T-helper 1 cell (primary cell): ENCODE data around the gene RANBP10.
"Not testable (repeated sequence)": the region's sequence is repeated elsewhere in the genome, so short reads cannot be mapped to it uniquely, and the experiment has no call there.

Source experiments
- DNase-seq, 5 donors: peaks; one replicate each; pipeline ENCODE4 v3.0.0-alpha.2; 2012 to 2020
- total RNA-seq, 4 donors: gene quantifications; one replicate each; lab custom pipeline; 2026; lab: John Stamatoyannopoulos, UW

The RANBP10 gene
- 27.5 to 36.9 (median 34.7) reads per million in 4 donors for total RNA-seq

DNA sequence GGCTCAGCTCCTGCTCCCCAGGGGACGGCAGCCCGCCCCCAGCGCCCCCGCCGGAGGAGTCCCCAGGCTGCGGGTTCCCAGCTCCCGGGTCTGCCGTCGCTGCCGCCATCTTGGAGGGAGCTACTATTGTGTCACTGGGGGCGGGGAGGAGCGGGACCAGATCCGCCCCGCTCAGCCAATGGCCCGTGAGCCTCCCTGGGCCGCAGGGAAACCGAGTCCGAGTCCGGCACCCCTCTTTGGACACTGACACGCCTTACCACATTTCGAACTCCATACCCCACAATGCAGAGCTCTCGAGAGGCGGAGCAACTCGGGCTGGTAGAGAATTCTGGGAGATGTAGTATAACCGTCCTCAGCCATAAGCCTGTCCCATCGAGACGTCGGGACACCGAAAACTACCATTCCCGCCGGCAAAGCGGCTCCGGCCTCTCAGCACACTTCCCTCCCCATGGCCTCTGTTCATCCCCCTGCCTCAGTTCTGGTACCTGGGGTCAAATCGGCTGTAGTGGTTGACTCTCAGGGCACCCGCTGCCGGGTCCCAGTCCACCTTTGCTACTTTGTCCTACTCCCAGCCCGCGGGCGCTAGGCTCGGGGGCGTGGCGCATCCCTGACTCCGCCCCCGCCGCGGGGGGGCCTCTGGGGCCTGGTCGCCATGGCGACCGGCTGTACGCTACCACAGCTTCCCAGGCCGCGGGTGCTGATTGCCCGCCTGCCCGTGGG is at the start of gene RANBP10, which contains the start of gene TSNAXIP1:
RANBP10 (minus strand) TSS at position 133 of the 720 bp plus-strand sequence; CDS start at position 109, 24 bp downstream.
TSNAXIP1 (plus strand) TSS at position 462 of the 720 bp plus-strand sequence. CDS start 261 bp downstream, outside the sequence.
- peak; percentile 93 to 99 (median 96) for DNase-seq

GRCh38 chr16:67855789-67856188 is 49.4 kb upstream of the RANBP10 start:
- DNase-seq: no peak

- no peak for DNase-seq
Observed at GRCh38 chr16:67853670-67854069, 47.3 kb upstream of the RANBP10 start.

- no peak for DNase-seq
Observed at GRCh38 chr16:67848118-67848517, 41.8 kb upstream of the RANBP10 start.

DNA sequence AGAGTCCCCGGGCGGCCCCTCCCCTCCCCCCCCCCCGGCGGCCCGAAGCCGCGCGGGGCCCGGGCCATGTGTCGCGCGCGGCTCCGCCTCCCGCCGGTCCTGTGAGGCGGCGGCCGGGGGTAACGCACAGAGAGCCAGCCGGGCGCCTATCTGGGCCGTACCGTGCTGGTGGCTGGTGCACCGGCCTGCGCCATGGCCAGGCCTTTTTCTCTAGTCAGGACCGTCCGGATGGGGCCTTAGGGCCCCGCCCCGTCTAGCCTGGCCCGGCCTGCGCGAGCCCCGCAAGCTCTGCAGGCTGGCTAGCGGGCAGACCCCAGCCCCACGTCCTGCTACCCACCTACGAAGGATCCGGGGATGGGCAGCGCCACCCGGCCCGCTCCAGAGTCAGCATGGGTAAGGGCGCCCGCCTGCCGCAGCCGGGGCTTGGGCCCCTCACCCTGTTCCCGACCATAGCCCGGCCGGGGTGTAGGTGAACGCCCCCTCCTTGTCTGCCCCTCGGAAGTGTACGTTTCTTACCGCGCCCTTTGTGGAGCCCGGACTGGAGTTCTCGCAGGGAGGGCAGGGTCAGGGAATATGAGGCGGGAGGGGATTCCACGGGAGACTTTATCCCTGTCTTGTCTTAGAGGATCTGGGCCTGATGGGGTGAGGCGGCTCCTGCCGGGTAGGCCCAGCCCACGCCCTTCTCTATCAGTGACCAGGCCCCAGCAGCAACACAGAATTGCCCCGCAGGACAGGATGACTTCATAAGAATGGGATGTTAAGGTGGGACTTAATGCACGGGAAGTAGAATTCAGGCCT is 40.9 kb upstream of the RANBP10 start, which contains the start of gene CENPT:
CENPT (minus strand) TSS at position 630 of the 798 bp plus-strand sequence. CDS start 13,834 bp downstream, outside the sequence.
- no peak for DNase-seq

DNA sequence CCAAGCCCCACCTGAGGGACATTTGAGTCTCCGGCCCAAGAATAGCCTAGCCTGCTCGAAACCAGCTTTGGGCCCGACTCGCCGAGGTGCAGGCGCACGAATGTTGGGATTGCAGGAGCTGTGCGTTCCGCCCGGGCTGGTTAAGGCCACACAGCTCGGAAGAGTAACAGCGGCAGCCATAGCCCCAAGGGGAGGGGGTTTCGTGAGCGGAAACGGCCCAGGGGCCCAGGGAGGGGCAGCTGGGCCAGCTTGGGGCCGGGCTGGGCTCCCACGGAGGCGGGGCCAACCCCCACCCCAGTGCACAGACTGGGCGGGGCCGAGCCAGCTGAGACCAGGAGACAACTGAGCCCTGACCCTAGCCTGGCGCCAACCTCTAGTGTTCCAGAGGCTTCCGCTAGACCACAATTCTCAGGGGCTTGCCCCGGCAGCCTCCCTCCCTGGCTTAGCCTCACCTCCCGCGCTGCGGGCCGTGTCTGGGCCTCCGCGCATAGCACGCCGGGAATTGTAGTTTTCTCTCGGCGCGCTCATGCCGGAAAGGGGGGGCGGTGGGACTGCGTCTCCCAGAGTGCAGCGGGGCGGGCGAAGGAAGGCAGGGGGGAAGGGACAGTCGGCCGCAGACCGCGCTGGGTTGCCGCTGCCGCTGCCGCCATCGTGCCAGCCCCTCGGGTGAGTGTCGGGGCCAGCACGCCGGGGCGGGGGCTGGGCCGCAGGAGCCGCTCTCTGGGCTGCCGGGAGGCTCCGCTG is 40.1 kb upstream of the RANBP10 start, which contains the start of gene NUTF2:
NUTF2 (plus strand) TSS at position 614 of the 744 bp plus-strand sequence. CDS start 18,198 bp downstream, outside the sequence.
- DNase-seq: peak; percentile 85 to 96 (median 91)

DNA sequence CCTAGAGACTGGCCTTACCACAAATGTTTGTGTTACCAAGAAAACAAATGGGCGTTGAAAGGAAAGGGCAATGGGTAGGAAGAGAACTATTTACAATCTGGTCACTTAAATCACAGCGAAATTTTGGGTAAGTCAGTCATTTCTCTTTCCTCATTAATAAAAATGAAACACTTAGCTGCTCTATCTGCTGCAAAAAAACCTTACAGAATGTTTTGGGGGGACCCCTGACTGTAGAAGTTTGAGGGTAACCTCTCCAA is 39.6 kb upstream of the RANBP10 start:
- DNase-seq: no peak

DNA sequence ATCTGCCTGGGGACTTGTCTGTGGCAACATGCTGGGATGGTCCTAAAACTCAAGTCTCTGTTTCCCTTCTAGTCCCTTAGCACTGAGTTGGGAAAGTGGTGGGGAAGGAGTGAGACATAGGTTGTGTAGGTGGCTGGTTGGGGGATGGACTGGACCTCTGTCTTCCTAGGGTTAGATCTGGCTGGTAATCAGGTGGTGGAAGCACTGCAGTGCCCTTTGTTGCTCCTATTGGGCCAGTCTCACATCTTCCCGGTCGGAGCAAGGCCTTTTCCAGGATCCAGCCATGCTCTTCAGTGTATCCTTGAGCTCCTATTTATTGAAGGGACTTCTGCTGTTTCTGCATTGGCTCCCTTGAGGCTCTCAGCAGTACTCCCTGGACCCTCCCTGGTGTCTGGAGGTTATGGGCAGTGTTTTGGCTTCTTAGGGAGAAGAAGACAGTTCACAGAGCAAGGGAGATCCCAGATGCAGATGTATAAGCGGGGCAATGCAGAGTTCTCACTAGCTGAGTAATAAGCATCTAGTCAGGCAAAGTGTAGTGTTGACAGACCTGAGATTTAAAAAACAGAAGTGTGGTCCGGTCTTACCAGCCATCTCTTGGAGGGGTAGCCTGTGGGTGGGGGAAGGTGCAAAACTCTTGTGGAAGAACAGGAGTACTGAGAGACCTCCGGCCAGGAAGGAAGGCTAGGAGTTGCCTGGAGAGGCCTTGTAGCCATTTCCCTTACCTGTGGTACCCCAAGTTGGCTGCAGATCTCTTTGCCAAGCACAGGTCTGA is 39.1 kb upstream of the RANBP10 start:
- no peak for DNase-seq

DNA sequence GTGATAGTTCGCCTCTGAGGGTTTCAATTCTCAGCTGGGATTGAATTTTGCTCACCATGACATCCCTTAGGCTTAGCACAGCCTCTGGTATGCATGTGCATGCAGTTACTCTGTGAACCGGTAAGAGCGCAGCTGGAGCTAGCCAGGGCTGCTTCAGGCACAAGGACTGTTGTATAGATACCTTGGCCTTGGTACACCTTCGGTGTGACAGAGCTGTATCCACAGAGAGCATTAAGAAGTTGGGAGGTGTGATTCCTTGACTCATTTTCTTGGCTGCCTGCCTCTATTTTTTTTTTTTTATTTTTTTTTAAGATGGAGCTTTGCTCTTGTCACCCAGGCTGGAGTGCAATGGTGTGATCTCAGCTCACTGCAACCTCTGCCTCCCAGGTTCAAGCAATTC is 38.1 kb upstream of the RANBP10 start:
- no peak for DNase-seq

DNA sequence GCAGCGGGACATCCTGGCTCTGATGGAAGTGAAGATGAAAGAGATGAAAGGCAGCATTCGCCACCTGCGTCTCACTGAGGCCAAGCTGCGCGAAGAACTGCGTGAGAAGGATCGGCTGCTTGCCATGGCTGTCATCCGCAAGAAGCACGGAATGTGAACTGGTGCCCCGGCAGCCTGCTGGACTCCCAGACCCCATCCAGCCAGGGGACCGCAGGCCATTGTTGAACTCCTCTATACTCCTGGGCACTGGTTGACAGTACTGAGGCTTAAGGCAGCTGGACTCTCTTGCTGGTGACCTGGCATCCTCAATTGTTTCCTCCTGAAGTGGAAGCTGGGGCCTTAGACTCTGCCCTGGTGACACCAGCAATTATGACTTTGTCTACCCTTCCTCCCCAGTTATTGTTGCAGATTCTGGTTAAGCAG is 37.0 kb upstream of the RANBP10 start:
- no peak for DNase-seq

GRCh38 chr16:67842509-67843342 is 36.4 kb upstream of the RANBP10 start:
- DNase-seq: peak; percentile 37 to 79 (median 63)

GRCh38 chr16:67841816-67842508 is 35.6 kb upstream of the RANBP10 start, which contains the start of gene THAP11:
TSS of gene THAP11 (plus strand) at chr16:67842320. CDS start at chr16:67842555, 235 bp downstream.
- DNase-seq: peak; percentile 78 to 95 (median 90)

DNA sequence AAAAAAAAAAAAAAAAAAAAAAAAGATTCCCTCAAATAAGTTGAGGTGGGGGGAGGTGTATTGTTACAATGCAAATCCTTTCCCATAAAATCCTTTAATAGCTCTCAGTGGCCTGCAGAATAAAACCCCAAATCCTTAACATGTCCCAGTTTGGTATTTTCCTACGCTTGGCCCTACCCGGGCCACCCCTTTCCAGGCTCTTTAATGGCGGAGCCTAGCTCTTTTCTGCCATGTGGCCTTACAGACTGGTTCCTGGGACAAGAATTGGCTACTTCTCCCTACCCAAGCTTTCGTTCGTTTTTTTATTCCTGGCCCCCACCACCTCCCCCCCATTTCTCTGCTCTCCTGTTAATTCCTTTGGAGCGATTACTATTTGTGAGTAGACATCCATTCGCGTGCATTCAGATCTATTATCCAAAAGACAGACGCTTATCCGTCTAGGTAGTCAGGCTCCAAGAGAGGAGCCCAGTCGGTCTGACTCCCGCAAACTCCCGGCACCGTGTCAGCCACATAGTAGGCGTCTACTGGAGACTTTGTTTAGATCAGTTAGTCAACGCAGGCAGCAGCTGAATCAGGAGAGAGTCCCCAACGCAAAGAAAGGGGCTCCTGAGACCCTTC is 34.9 kb upstream of the RANBP10 start:
- DNase-seq: no peak

DNA sequence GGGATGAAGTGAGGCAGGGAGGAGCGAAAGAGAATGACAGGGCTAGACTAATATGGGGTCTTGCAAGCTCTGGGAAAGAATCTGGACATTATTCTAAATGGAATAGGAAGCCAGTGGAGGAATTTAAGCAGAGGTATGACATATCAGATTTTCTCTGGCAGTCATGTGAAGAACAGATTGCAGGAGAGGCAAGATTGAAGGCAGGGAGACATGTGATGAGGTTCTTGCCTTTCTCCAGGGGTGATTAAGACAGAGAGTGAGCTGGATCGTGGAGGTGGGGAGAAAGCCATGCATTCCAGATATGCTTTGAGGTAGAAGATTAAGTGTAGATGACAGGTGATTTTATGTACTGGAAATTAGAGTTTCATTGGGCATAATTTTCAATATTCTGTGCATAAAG is 31.5 kb upstream of the RANBP10 start:
- no peak for DNase-seq

DNA sequence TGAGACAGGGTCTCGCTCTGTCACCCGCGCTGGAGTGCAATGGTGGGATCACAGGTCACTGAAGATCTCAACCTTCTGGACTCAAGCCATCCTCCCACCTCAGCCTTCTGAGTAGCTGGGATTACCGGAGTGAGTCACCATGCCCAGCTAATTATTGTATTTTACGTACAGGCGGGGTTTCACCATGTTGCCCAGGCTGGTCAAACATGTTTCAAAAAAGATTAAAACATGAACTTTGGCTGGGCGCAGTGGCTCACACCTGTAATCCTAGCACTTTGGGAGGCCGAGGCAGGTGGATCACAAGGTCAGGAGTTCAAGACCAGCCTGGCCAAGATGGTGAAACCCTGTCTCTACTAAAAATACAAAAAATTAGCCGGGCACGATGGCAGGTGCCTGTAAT is 30.8 kb upstream of the RANBP10 start:
- DNase-seq: not testable (repeated sequence)

GRCh38 chr16:67834242-67834614 is 27.9 kb upstream of the RANBP10 start:
- DNase-seq: no peak

DNA sequence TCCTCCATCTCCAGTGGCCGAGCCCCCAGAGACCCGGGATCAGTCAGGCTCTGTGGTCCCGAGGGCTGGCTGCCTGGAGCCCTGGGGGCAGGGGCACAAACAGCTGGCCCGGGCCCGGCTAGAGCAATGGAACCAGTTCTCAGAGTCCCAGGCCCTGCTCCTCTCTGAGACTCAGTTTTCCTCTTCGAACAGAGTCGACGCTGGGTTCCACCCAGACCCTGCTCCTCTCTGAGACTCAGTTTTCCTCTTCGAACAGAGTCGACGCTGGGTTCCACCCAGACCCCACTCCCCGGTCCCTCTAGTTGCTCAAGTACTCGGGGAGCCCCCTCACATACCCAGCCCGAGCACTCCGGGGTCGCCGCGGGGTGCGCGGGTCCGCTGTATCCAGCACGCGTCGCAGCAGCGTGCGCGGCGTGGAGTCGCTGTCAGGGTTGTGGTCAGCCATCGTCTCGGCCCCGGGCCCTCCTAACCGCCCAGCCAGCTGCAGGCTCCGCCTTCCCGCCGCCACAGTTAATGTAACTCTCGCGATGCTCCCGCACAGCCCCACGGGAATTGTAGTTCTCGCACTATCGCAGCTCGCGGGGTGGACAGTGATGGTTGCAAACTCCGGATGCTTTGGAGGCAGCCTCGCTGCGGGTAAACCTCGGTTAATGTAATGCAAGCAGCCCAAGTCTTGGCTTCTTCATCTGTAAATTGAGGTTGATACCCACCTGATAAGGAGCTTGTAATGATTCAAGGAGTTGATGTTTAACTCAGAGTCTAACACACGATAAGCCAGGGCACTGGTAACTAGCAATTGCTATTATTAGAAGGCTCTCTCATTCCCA is 27.3 kb upstream of the RANBP10 start:
- DNase-seq: peak; percentile 77 to 92 (median 86)

- no peak for DNase-seq
Observed at GRCh38 chr16:67833030-67833414, 26.7 kb upstream of the RANBP10 start.

- DNase-seq: no peak
Observed at GRCh38 chr16:67828651-67829050, 22.3 kb upstream of the RANBP10 start.
